ENCODE data around the gene PDE8A.
"Not testable (repeated sequence)": the region's sequence is repeated elsewhere in the genome, so short reads cannot be mapped to it uniquely, and the experiment has no call there.

Gene PDE8A

DNA sequence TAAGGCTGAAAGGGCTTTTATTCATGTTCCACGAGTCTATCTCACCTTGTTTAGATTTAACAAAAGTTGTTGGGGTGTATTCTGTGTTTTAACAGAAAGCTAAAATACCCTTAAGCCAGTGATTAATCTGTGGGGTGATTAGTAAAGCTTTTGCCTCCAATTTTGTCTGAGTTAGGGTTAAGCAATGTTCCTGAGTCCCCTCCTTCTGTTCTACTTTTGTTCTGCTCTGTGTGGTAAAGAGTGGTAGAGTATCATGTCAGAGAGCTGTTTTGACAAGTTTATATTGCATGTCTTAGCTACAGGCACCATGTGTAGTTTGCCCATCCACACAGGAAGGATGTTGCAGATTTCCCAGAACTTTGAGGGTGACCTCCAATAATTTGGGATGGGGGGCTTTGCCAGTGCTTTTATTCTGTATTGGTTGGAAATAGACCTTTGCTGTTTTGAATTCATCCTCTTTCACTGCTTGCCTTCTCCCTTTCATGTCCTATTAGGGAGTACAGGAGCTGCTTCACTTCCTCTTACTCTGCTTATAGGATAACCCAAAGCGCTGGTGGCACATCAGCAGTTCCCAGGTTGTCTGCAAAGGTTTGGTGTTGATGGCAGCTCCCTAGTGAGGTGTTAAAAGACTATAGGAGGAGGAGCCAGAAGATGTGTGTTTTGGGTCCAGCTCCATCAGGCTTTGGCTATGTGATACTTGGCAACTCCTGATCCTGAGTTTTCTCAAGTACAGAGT is 7.4 kb downstream of the PDE8A start:
- DNase-seq (ENCODE audit: low read depth, low spot score) = no peak

GRCh38 chr15:84990507-84990906 is 8.9 kb downstream of the PDE8A start:
- DNase-seq (ENCODE audit: low read depth, low spot score) = no peak

GRCh38 chr15:84991014-84991712 is 9.5 kb downstream of the PDE8A start:
- DNase-seq (ENCODE audit: low read depth, low spot score) = no peak

DNA sequence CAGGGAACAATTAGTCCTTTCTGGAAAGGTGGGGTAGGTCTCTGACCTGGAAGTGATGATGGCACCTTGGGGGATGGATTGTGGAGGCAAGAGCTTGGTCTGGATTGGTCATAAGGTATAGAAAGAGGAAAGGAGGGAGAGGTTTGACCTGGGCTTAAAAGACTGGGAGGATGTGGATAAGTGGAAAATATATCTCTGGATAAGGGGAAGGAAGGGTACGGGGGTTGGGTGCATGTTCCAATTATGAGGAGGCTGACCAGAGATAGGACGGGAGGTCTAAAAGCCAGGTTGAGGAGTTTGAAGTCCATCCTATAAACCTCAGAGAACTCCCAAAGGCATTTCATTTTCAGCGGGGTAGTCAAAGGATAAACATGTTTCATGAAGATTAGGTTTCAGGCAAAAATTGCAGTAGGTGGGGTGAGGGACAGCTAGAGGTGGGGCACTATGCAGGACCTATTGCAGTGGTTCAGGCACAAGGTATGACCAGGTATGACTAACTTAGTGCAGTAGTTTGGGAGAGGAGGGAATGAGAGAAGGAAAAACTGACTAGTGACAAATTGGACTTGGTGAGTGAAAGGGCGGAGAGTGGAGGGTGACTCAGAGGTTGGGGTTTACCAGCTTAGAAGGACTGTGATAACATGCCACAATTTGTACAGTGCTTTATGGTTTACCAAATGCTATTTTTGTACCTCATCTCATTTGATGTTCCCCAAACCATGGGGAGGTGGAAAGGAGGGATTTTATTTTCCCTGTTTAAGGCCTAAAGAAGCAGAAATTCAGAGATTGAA is 10.7 kb downstream of the PDE8A start:
- no peak for DNase-seq (ENCODE audit: low read depth, low spot score)

GRCh38 chr15:84996055-84996454 is 14.4 kb downstream of the PDE8A start:
- no peak for DNase-seq (ENCODE audit: low read depth, low spot score)

DNA sequence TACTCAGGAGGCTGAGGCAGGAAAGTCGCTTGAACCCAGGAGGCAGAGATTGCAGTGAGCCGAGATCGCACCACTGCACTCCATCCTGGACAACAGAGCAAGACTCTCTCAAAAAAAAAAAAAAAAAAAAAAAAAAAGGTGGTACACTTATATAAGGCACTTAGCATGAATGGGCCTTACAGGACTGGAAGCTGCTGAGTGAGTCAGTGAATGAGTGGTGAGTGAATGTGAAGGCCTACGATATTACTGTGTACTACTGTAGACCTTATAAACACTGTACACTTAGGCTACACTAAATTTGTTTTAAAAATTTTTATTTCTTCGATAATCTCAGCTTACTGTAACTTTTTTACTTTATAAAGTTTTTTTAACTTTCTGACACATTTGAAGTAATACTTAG is 15.1 kb downstream of the PDE8A start:
- not testable (repeated sequence) for DNase-seq (ENCODE audit: low read depth, low spot score)

- DNase-seq (ENCODE audit: low read depth, low spot score) = not testable (repeated sequence)
These were observed 15.6 kb downstream of the PDE8A start for GRCh38 chr15:84997214-84997613.

- no peak for DNase-seq (ENCODE audit: low read depth, low spot score)
These were observed 18.7 kb downstream of the PDE8A start for GRCh38 chr15:85000189-85000864.

DNA sequence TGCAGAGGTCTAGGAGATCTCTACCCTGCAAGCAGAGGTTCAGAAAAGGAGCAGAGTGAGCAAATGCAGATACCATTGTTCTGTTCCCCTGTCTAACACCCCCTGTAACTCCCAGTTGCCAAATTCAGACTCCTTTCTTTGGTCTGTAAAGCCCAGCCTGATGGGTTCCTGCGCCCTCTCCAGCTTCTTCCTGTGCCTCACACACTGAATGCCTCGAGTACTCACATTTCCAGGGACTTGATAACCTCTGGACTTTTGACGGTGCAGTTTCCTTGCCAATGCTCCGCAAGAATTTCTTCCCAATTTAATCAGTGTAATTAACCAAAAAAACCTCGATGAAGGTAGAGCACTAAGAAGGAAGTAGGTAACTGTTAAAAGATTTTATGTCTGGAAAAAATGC is 19.3 kb downstream of the PDE8A start:
- no peak for DNase-seq (ENCODE audit: low read depth, low spot score)

DNA sequence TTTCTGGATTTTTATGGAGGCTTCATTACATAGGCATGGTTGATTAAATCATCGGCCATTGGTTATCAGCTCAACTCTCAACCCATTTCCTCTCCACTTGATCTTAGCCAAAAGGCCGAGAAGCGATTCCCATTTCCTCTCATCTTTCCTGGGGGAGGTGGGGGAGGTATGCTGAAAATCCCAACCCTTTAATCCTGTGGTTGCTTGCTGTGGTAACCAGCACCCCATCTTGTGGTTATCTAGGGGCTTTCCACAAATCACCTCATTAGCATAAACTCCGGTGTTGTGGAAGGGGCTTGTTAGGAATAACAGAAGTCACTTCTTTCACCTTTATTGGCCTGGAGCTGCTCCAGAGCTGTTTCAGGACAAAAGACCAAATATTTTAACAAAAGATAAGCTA is 20.9 kb downstream of the PDE8A start:
- no peak for DNase-seq (ENCODE audit: low read depth, low spot score)

- DNase-seq (ENCODE audit: low read depth, low spot score) = no peak
These were observed 22.1 kb downstream of the PDE8A start for GRCh38 chr15:85003593-85004312.

GRCh38 chr15:85004550-85004949 is 22.9 kb downstream of the PDE8A start:
- no peak for DNase-seq (ENCODE audit: low read depth, low spot score)

- DNase-seq (ENCODE audit: low read depth, low spot score) = no peak
These were observed 23.7 kb downstream of the PDE8A start for GRCh38 chr15:85005319-85005718.

DNA sequence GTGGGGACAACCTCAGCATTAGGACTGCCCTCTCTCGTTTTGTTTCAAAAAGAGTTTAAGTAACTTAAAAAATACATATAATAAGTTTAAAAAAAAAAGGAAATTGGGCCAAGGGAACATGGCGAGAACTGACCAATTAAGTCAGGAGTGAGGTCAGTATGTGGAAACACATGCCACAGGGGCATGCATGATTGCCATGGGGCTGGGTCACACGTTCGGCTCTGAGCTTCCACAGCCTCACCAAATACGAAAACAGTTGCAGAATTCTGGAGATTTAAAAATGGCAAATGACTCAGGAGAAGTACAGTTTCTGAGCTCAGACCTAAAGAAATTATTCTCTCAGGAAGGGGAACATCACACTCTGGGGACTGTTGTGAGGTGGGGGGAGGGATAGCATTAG is 24.1 kb downstream of the PDE8A start:
- no peak for DNase-seq (ENCODE audit: low read depth, low spot score)

GRCh38 chr15:85006201-85006600 is 24.5 kb downstream of the PDE8A start:
- DNase-seq (ENCODE audit: low read depth, low spot score) = no peak

- no peak for DNase-seq (ENCODE audit: low read depth, low spot score)
These were observed 25.0 kb downstream of the PDE8A start for GRCh38 chr15:85006655-85007054.

GRCh38 chr15:85007137-85007536 is 25.5 kb downstream of the PDE8A start:
- DNase-seq (ENCODE audit: low read depth, low spot score) = no peak

DNA sequence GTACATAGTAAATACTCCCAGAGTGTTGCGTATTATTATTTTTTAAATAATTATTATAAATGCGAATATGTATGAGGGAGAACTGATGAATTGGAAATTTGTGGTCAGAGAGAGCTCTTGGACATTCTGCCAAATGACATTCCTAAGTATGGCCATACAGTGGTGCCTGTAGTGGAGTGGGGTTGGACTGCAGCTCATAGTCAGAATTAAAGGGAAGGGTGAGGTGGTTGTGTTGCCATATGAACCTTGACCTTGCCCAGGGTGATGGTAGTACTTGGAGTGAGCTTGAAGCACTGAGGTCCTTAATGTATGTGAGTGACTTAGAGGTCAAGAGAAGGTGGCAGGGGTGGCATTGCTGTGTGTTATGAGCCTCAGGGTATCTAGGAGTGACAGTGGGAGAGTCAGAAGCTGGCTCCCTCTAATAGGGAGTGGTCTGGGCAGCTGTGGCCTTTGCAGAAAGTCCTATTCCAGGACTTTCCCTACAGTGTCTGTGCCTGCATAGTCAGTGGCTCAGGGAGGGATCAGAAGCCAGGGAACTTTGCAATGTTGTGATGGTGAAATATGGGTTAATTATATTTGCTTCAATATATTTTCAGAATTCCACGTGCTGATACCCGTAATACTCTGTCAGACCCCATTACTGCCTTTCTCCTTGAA is 26.2 kb downstream of the PDE8A start:
- no peak for DNase-seq (ENCODE audit: low read depth, low spot score)

DNA sequence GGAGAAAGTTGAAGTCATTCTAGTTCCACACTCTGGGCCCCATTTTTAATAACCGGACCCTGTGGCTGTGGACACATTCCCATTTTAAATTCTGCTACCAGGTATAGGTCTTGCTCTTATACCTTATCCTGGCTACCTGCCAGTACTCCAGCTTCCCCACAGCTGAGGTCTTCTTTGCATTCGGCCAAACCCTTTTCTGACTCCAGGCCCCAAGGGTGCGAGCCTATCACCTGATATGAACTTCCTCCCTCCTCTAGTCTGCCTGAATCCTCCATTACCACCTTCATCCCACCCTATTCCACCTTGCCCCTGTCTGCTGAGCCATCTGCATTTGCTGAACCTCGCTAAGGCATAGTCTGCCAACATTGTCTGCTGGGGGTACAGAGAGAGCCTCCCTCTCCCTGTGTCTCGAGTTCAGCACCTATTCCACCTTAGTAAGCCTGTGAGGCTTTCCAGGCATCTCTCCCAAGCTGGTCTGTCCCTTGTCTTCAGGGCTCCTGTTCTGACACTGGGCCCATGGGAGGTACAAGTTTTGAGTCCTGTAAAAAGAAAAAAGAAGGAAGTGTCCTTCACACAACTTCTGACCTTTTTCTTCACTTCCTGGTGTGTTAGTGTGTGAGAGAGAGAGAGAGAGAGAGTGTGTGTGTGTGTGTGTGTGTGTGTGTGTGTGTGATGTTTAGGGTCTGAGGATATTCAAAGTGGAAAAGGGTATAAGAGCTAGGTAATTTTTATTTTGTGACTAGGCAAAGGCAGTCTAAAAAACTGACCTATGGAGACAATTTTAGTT is 27.0 kb downstream of the PDE8A start:
- no peak for DNase-seq (ENCODE audit: low read depth, low spot score)

- DNase-seq (ENCODE audit: low read depth, low spot score) = no peak
These were observed 27.8 kb downstream of the PDE8A start for GRCh38 chr15:85009435-85009834.
